ENCODE measurements around the gene XPA.
A peak's percentile ranks its signal among the peaks of the same experiment; 100 is the strongest.
"Not testable (repeated sequence)": the region's sequence is repeated elsewhere in the genome, so short reads cannot be mapped to it uniquely, and the experiment has no call there.

XPA gene

GRCh38 chr9:97696803-97697601 lies at the start of gene XPA:
Gene XPA (minus strand): TSS chr9:97697340. CDS start chr9:97697292, 48 bp downstream.
- TF ChIP-seq CSDC2 (CRISPR knock-in tag; IDR thresholded peaks at IDR 0.05) (no peak), BACH2 (CRISPR knock-in tag; IDR thresholded peaks at IDR 0.05; ENCODE audit: borderline replicate concordance) (no peak), POU6F1 (CRISPR knock-in tag; IDR thresholded peaks at IDR 0.05; ENCODE audit: borderline replicate concordance, low read depth) (no peak), ZNF8 (CRISPR knock-in tag; IDR thresholded peaks at IDR 0.05) (no peak), ZFP30 (CRISPR knock-in tag; IDR thresholded peaks at IDR 0.05) (no peak), OSR1 (CRISPR knock-in tag; IDR thresholded peaks at IDR 0.05) (no peak)
- peak; percentile 98 for ATAC-seq

- TF ChIP-seq CREB5 (CRISPR knock-in tag; IDR thresholded peaks at IDR 0.05; ENCODE audit: low read depth) (no peak), ISL1 (CRISPR knock-in tag; IDR thresholded peaks at IDR 0.05) (no peak), ZNF8 (CRISPR knock-in tag; IDR thresholded peaks at IDR 0.05) (no peak)
- no peak for ATAC-seq
Observed at GRCh38 chr9:97744710-97745708, 47.9 kb upstream of the XPA start.

- not testable (repeated sequence) for ATAC-seq
Observed at GRCh38 chr9:97744025-97744424, 46.9 kb upstream of the XPA start.

- no peak for ATAC-seq
- TF ChIP-seq BACH2 (CRISPR knock-in tag; IDR thresholded peaks at IDR 0.05; ENCODE audit: borderline replicate concordance) (no peak), PATZ1 (CRISPR knock-in tag; IDR thresholded peaks at IDR 0.05; ENCODE audit: borderline replicate concordance) (no peak), OSR1 (CRISPR knock-in tag; IDR thresholded peaks at IDR 0.05) (no peak), ZNF565 (CRISPR knock-in tag; conservative IDR thresholded peaks at IDR 0.05; ENCODE audit: low read depth) (no peak), CREB5 (CRISPR knock-in tag; IDR thresholded peaks at IDR 0.05; ENCODE audit: low read depth) (no peak), RARB (CRISPR knock-in tag; IDR thresholded peaks at IDR 0.05) (no peak), ISL1 (CRISPR knock-in tag; IDR thresholded peaks at IDR 0.05) (no peak), PPARA (CRISPR knock-in tag; IDR thresholded peaks at IDR 0.05; ENCODE audit: borderline replicate concordance) (no peak), CSRNP3 (CRISPR knock-in tag; IDR thresholded peaks at IDR 0.05) (no peak), ZNF70 (CRISPR knock-in tag; IDR thresholded peaks at IDR 0.05) (no peak), TSHZ2 (CRISPR knock-in tag; IDR thresholded peaks at IDR 0.05) (no peak), ZNF8 (CRISPR knock-in tag; IDR thresholded peaks at IDR 0.05) (no peak), CSDC2 (CRISPR knock-in tag; IDR thresholded peaks at IDR 0.05) (no peak), ZC3H10 (CRISPR knock-in tag; IDR thresholded peaks at IDR 0.05) (no peak), SNAI2 (CRISPR knock-in tag; IDR thresholded peaks at IDR 0.05) (no peak), ZFP3 (CRISPR knock-in tag; IDR thresholded peaks at IDR 0.05) (no peak), TCF4 (CRISPR knock-in tag; IDR thresholded peaks at IDR 0.05; ENCODE audit: borderline replicate concordance) (no peak), ESRRG (CRISPR knock-in tag; IDR thresholded peaks at IDR 0.05) (no peak), POU6F1 (CRISPR knock-in tag; IDR thresholded peaks at IDR 0.05; ENCODE audit: borderline replicate concordance, low read depth) (no peak), TOX (CRISPR knock-in tag; IDR thresholded peaks at IDR 0.05; ENCODE audit: borderline replicate concordance) (no peak)
Observed at GRCh38 chr9:97742545-97742944, 45.4 kb upstream of the XPA start.

All from SK-N-SH treated with all-trans-retinoic acid at 6 μM for 48 hours (cell line).